ENCODE measurements around the gene PCDHGA12. TPM values are rescaled to one million over a fixed set of nuclear protein-coding genes. Genes with fewer than 3 reads are reported as not detected.
"Not testable (repeated sequence)": the region's sequence is repeated elsewhere in the genome, so short reads cannot be mapped to it uniquely, and the experiment has no call there.

The PCDHGA12 gene
- total RNA-seq, 1 donor from 2014 or later: 3.6 TPM

- DNase-seq (ENCODE audit: low read depth): no peak
- Histone ChIP-seq H3K27me3 (ENCODE audit: control insufficient read depth, insufficient read depth, low read length) (peaks cover 12% of the 10 kb centered on the region), H3K4me3 (ENCODE audit: low read depth, low read length) (no peak overlapping the region), H3K36me3 (ENCODE audit: control insufficient read depth, insufficient read depth, low read length) (no peaks in the 10 kb centered on the region)
- TF ChIP-seq CTCF (IDR thresholded peaks at IDR 0.05; ENCODE audit: insufficient read depth, low read length, poor library complexity, severe bottlenecking): no peak
These were observed 2.4 kb upstream of the PCDHGA12 start for GRCh38 chr5:141427783-141428426.

DNA sequence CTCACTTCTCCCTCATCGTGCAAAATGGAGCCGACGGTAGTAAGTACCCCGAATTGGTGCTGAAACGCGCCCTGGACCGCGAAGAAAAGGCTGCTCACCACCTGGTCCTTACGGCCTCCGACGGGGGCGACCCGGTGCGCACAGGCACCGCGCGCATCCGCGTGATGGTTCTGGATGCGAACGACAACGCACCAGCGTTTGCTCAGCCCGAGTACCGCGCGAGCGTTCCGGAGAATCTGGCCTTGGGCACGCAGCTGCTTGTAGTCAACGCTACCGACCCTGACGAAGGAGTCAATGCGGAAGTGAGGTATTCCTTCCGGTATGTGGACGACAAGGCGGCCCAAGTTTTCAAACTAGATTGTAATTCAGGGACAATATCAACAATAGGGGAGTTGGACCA is 979 bp downstream of the PCDHGA12 start:
- DNase-seq (ENCODE audit: low read depth): no peak
- TF ChIP-seq CTCF (IDR thresholded peaks at IDR 0.05; ENCODE audit: insufficient read depth, low read length, poor library complexity, severe bottlenecking): no peak
- Histone ChIP-seq H3K27me3 (ENCODE audit: control insufficient read depth, insufficient read depth, low read length) (peaks cover 8% of the 10 kb centered on the region), H3K4me3 (ENCODE audit: low read depth, low read length) (no peak overlapping the region), H3K36me3 (ENCODE audit: control insufficient read depth, insufficient read depth, low read length) (no peaks in the 10 kb centered on the region)

DNA sequence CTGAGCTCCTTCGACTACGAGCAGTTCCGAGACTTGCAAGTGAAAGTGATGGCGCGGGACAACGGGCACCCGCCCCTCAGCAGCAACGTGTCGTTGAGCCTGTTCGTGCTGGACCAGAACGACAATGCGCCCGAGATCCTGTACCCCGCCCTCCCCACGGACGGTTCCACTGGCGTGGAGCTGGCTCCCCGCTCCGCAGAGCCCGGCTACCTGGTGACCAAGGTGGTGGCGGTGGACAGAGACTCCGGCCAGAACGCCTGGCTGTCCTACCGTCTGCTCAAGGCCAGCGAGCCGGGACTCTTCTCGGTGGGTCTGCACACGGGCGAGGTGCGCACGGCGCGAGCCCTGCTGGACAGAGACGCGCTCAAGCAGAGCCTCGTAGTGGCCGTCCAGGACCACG is 2.0 kb downstream of the PCDHGA12 start:
- H3K27me3 ChIP-seq (ENCODE audit: control insufficient read depth, insufficient read depth, low read length); H3K36me3 ChIP-seq (ENCODE audit: control insufficient read depth, insufficient read depth, low read length); DNase-seq (ENCODE audit: low read depth); H3K4me3 ChIP-seq (ENCODE audit: low read depth, low read length): not testable (repeated sequence)

- not testable (repeated sequence) for H3K36me3 ChIP-seq (ENCODE audit: control insufficient read depth, insufficient read depth, low read length); DNase-seq (ENCODE audit: low read depth); H3K27me3 ChIP-seq (ENCODE audit: control insufficient read depth, insufficient read depth, low read length); H3K4me3 ChIP-seq (ENCODE audit: low read depth, low read length)
These were observed 2.4 kb downstream of the PCDHGA12 start for GRCh38 chr5:141432726-141433125.

GRCh38 chr5:141434006-141434405 is 3.7 kb downstream of the PCDHGA12 start:
- TF ChIP-seq CTCF (IDR thresholded peaks at IDR 0.05; ENCODE audit: insufficient read depth, low read length, poor library complexity, severe bottlenecking): no peak
- DNase-seq (ENCODE audit: low read depth): no peak
- no peak overlapping the region for H3K4me3 ChIP-seq (ENCODE audit: low read depth, low read length)

GRCh38 chr5:141437221-141437620 is 6.9 kb downstream of the PCDHGA12 start:
- Histone ChIP-seq H3K27me3 (ENCODE audit: control insufficient read depth, insufficient read depth, low read length) (no peaks in the 10 kb centered on the region), H3K4me3 (ENCODE audit: low read depth, low read length) (no peak overlapping the region), H3K36me3 (ENCODE audit: control insufficient read depth, insufficient read depth, low read length) (no peaks in the 10 kb centered on the region)
- no peak for TF ChIP-seq CTCF (IDR thresholded peaks at IDR 0.05; ENCODE audit: insufficient read depth, low read length, poor library complexity, severe bottlenecking)
- DNase-seq (ENCODE audit: low read depth): no peak

More at GRCh38 chr5:141434006-141434405, 3.7 kb downstream of the PCDHGA12 start:
- H3K36me3 ChIP-seq (ENCODE audit: control insufficient read depth, insufficient read depth, low read length): no peaks in the 10 kb centered on the region
- peaks cover 8% of the 10 kb centered on the region for H3K27me3 ChIP-seq (ENCODE audit: control insufficient read depth, insufficient read depth, low read length)

GRCh38 chr5:141439411-141440141 is 9.3 kb downstream of the PCDHGA12 start:
- Histone ChIP-seq H3K4me3 (ENCODE audit: low read depth, low read length) (no peak overlapping the region), H3K27me3 (ENCODE audit: control insufficient read depth, insufficient read depth, low read length) (no peaks in the 10 kb centered on the region), H3K36me3 (ENCODE audit: control insufficient read depth, insufficient read depth, low read length) (no peaks in the 10 kb centered on the region)
- no peak for DNase-seq (ENCODE audit: low read depth)
- no peak for TF ChIP-seq CTCF (IDR thresholded peaks at IDR 0.05; ENCODE audit: insufficient read depth, low read length, poor library complexity, severe bottlenecking)

Measured in kidney epithelial cell (primary cell).